HFFc6 (cell line): ENCODE measurements around the gene CDH18. TPM values are rescaled to one million over a fixed set of nuclear protein-coding genes. Genes with fewer than 3 reads are reported as not detected.

Source experiments
- DNase-seq: peaks from one replicate; pipeline ENCODE4 v3.0.0-alpha.2; 2018
- H3K27ac Mint-ChIP-seq: 2 replicates; pipeline ENCODE4 v1.8.0; 2020; ENCODE audit warnings: mild to moderate bottlenecking, mixed read lengths
- H3K27me3 Mint-ChIP-seq: 2 replicates; pipeline ENCODE4 v1.8.0; 2021; ENCODE audit warnings: mild to moderate bottlenecking, moderate library complexity, mixed read lengths; ENCODE audit not compliant: insufficient read depth
- H3K36me3 Mint-ChIP-seq: 2 replicates; pipeline ENCODE4 v1.8.0; 2021; ENCODE audit warnings: low read depth, mixed read lengths
- H3K4me1 Mint-ChIP-seq: 2 replicates; pipeline ENCODE4 v1.8.0; 2020; ENCODE audit warnings: low read depth, mixed read lengths
- H3K4me3 Mint-ChIP-seq: 2 replicates; pipeline ENCODE4 v1.8.0; 2020; ENCODE audit warnings: mild to moderate bottlenecking, moderate library complexity, mixed read lengths
- H3K9me3 Mint-ChIP-seq: 2 replicates; pipeline ENCODE4 v1.8.0; 2020; ENCODE audit warnings: mild to moderate bottlenecking, mixed read lengths
- CTCF ChIP-seq: fragments of 200-600 bp; sonication (generic); IDR thresholded peaks from 2 replicates; pipeline ENCODE4 v1.5.0; 2021; ENCODE audit warnings: antibody characterized with exemption, mild to moderate bottlenecking
- total RNA-seq, 6 experiments: library from RNA; stranded (reverse); fragmentation: NEBNext Ultra II Directional; extraction: Animal tissue kit (Norgen Biotek cat#: 25700); gene quantifications; 2 replicates in 1 of 6; 3 replicates in 5 of 6; pipeline ENCODE4 v1.2.3, GENCODE V29; 2021

CDH18 gene
- total RNA-seq, 6 experiments from 2014 or later = 0.38 to 0.72 (median 0.58) TPM; not detected in 1

- Mint-ChIP-seq H3K4me3 (no peak overlapping the region), H3K4me1 (no peaks in the 10 kb centered on the region), H3K36me3 (no peaks in the 10 kb centered on the region), H3K27ac (no peak overlapping the region), H3K9me3 (no peaks in the 10 kb centered on the region), H3K27me3 (no peaks in the 10 kb centered on the region; the same call in 1 of the 2 replicates)
- DNase-seq = no peak
- TF ChIP-seq CTCF = no peak
Measured at GRCh38 chr5:20029266-20029665, 41.3 kb upstream of the CDH18 start.

DNA sequence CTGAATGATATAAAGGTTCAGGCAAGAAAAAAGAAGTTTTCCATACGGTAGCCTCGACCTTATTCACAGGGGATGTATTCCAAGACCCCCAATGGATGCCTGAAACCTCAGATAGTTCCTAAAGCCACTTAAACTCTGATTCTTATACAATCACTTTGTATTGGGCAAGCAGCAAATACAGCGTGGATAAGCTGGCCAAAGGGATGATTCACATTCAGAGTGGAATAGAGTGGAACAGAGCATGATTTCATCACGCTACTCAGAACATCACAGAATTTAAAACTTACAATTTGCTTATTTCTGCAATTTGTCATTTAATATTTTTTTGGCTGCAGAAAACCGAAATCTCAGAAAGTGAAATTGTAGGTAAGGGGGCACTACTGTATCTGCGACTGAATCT lies 40.5 kb upstream of the CDH18 start:
- H3K4me1 Mint-ChIP-seq = no peaks in the 10 kb centered on the region
- no peaks in the 10 kb centered on the region for H3K36me3 Mint-ChIP-seq
- no peak for DNase-seq
- H3K9me3 Mint-ChIP-seq = no peaks in the 10 kb centered on the region
- H3K27me3 Mint-ChIP-seq = no peaks in the 10 kb centered on the region; the same call in 1 of the 2 replicates
- no peak for TF ChIP-seq CTCF
- no peak overlapping the region for H3K27ac Mint-ChIP-seq
- no peak overlapping the region for H3K4me3 Mint-ChIP-seq

DNA sequence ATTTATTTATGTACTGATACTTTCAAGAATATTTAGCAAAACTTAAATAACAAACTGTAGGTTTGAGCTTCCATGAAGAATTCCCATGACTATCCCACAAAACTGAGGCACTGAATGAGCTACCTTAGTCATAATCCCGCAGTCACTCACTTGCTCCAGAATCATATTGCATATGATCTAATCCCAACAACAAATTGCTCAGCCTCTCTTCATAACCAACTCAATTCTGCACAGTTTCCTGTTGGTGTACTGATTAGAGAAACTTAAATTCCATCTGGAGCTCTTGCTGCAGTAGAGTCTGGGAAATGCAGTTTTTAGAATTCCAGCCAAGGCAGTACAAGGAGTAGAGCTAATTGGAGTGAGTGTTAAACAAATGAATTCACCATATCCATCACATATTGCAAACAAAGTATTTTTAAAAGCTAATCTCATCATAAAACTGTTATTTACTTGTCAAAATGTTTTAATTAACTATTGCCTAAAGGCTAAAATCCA lies 35.7 kb upstream of the CDH18 start:
- Mint-ChIP-seq H3K9me3 (peaks cover 6% of the 10 kb centered on the region), H3K27ac (no peak overlapping the region), H3K36me3 (no peaks in the 10 kb centered on the region), H3K4me3 (no peak overlapping the region), H3K4me1 (no peaks in the 10 kb centered on the region), H3K27me3 (peaks cover 3% of the 10 kb centered on the region)
- no peak for TF ChIP-seq CTCF
- DNase-seq = no peak

DNA sequence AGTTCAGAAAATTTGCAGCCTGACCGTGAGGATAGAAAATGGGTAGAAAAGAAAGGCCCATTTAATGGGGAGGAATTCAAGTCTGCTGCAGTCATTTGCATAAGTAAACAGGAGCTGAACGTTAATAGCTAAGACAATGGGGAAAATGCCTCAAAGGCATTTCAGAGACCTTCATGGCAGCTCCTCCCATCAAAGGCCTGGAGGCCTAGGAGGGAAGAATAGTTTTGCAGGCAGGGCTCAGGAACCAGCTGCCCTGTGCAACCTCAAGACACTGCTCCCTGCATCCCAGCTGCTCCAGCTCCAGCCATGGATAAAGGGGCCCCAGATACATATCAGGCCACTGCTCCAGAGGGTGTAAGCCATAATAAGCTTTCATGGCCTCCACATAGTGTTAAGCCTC lies 32.2 kb upstream of the CDH18 start:
- Mint-ChIP-seq H3K27me3 (peaks cover 3% of the 10 kb centered on the region), H3K4me3 (no peak overlapping the region), H3K9me3 (peaks cover 6% of the 10 kb centered on the region)

GRCh38 chr5:20017021-20017420 lies 29.0 kb upstream of the CDH18 start:
- no peak overlapping the region for H3K4me3 Mint-ChIP-seq

More for the DNA sequence above, 32.2 kb upstream of the CDH18 start:
- Mint-ChIP-seq H3K36me3 (no peaks in the 10 kb centered on the region), H3K27ac (no peak overlapping the region), H3K4me1 (no peaks in the 10 kb centered on the region)
- no peak for TF ChIP-seq CTCF
- DNase-seq = no peak

More at GRCh38 chr5:20017021-20017420, 29.0 kb upstream of the CDH18 start:
- Mint-ChIP-seq H3K27me3 (peaks cover 1% of the 10 kb centered on the region; the same call in 1 of the 2 replicates), H3K36me3 (no peaks in the 10 kb centered on the region), H3K4me1 (no peaks in the 10 kb centered on the region), H3K9me3 (peaks cover 6% of the 10 kb centered on the region), H3K27ac (no peak overlapping the region)
- no peak for DNase-seq
- TF ChIP-seq CTCF = no peak
